WTC11 (cell line): Measurements from ENCODE around the gene GSTO2. TPM values are rescaled to one million over a fixed set of nuclear protein-coding genes. Genes with fewer than 3 reads are reported as not detected.

Experiments
- ATAC-seq: fragments of 200-7000 bp; cut with Tn5 transposase; 2 replicates; pipeline ENCODE4 v1.10.0; 2021; ENCODE audit warnings: mild to moderate bottlenecking, moderate library complexity
- CTCF ChIA-PET: fragments of 300-600 bp; sonication (Branson Sonifier 250); formaldehyde crosslinking; loops from one replicate; lab custom pipeline; 2021; ENCODE audit warnings: antibody characterized with exemption; lab: Charles Lee
- POLR2A ChIA-PET: fragments of 350-600 bp; sonication (Branson Sonifier 250); formaldehyde crosslinking; loops from one replicate; lab custom pipeline; 2021; ENCODE audit warnings: antibody characterized with exemption; lab: Charles Lee
- DNase-seq: peaks from one replicate; pipeline ENCODE4 v3.0.0; 2021; ENCODE audit warnings: low spot score
- H3K27ac Mint-ChIP-seq: 2 replicates; pipeline ENCODE4 v1.8.0; 2021; ENCODE audit warnings: mixed read lengths
- H3K27me3 Mint-ChIP-seq: 2 replicates; pipeline ENCODE4 v1.8.0; 2021; ENCODE audit warnings: low read depth, mild to moderate bottlenecking, moderate library complexity, mixed read lengths
- H3K36me3 Mint-ChIP-seq: 2 replicates; pipeline ENCODE4 v1.8.0; 2021; ENCODE audit warnings: mixed read lengths
- H3K4me1 Mint-ChIP-seq: 2 replicates; pipeline ENCODE4 v1.8.0; 2022; ENCODE audit warnings: mixed read lengths
- H3K4me3 Mint-ChIP-seq: 2 replicates; pipeline ENCODE4 v1.8.0; 2021; ENCODE audit warnings: mild to moderate bottlenecking, moderate library complexity, mixed read lengths
- H3K9me3 Mint-ChIP-seq: 2 replicates; pipeline ENCODE4 v1.8.0; 2021; ENCODE audit warnings: mixed read lengths
- ATF1 ChIP-seq: sonication (generic); formaldehyde crosslinking; IDR thresholded peaks from 2 replicates; pipeline ENCODE4 v1.8.1; 2023; ENCODE audit warnings: mild to moderate bottlenecking, moderate library complexity, missing genetic modification reagents
- CBFB ChIP-seq: sonication (generic); formaldehyde crosslinking; IDR thresholded peaks from 2 replicates; pipeline ENCODE4 v1.8.1; 2022; ENCODE audit warnings: mild to moderate bottlenecking, low read depth, missing genetic modification reagents
- ETV6 ChIP-seq: sonication (generic); formaldehyde crosslinking; IDR thresholded peaks from 2 replicates; pipeline ENCODE4 v1.8.1; 2022; ENCODE audit warnings: mild to moderate bottlenecking, missing genetic modification reagents
- HMGA2 ChIP-seq: fragments of 250-450 bp; sonication (Bioruptor Pico); IDR thresholded peaks from 2 replicates; pipeline ENCODE4 v1.4.0; 2021; ENCODE audit warnings: mild to moderate bottlenecking, moderate library complexity
- KAT7 ChIP-seq: sonication (generic); formaldehyde crosslinking; IDR thresholded peaks from 2 replicates; pipeline ENCODE4 v1.8.1; 2023; ENCODE audit warnings: missing genetic modification reagents, mild to moderate bottlenecking, borderline replicate concordance
- MYBL2 ChIP-seq: sonication (generic); formaldehyde crosslinking; IDR thresholded peaks from 2 replicates; pipeline ENCODE4 v1.8.1; 2023; ENCODE audit warnings: mild to moderate bottlenecking, moderate library complexity, missing genetic modification reagents
- NR3C1 ChIP-seq: sonication (generic); formaldehyde crosslinking; conservative IDR thresholded peaks from 2 replicates; pipeline ENCODE4 v1.8.1; 2023; ENCODE audit warnings: low read depth, mild to moderate bottlenecking, missing genetic modification reagents
- PRRX2 ChIP-seq: fragments of 250-450 bp; sonication (Bioruptor Pico); IDR thresholded peaks from 2 replicates; pipeline ENCODE4 v1.8.0; 2021; ENCODE audit warnings: mild to moderate bottlenecking
- ZNF263 ChIP-seq: sonication (generic); formaldehyde crosslinking; IDR thresholded peaks from 2 replicates; pipeline ENCODE4 v1.8.1; 2022; ENCODE audit warnings: low read depth, mild to moderate bottlenecking, moderate library complexity, missing genetic modification reagents
- ZNF396 ChIP-seq: fragments of 250-450 bp; sonication (Bioruptor Pico); IDR thresholded peaks from 2 replicates; pipeline ENCODE4 v1.8.0; 2021; ENCODE audit warnings: mild to moderate bottlenecking, moderate library complexity, borderline replicate concordance
- total RNA-seq: library from RNA; stranded (reverse); gene quantifications from 3 replicates; pipeline ENCODE4 v1.2.3, GENCODE V29; 2021
- TF ChIP-seq, protein P1 (sequence below): sonication (generic); formaldehyde crosslinking; IDR thresholded peaks from 2 replicates; pipeline ENCODE4 v1.8.1; 2022; ENCODE audit warnings: low read depth, mild to moderate bottlenecking, moderate library complexity, missing genetic modification reagents, borderline replicate concordance
- TF ChIP-seq, protein P2 (sequence below): sonication (generic); formaldehyde crosslinking; IDR thresholded peaks from 2 replicates; pipeline ENCODE4 v1.8.0; 2022; ENCODE audit warnings: mild to moderate bottlenecking, missing genetic modification reagents
- TF ChIP-seq, protein P3 (sequence below): fragments of 250-450 bp; sonication (Bioruptor Pico); IDR thresholded peaks from 2 replicates; pipeline ENCODE4 v1.9.0; 2021; ENCODE audit warnings: mild to moderate bottlenecking, borderline replicate concordance
- TF ChIP-seq, protein P4 (sequence below): fragments of 250-450 bp; sonication (Bioruptor Pico); IDR thresholded peaks from 2 replicates; pipeline ENCODE4 v1.9.0; 2021; ENCODE audit warnings: mild to moderate bottlenecking
- TF ChIP-seq, protein P5 (sequence below): sonication (generic); formaldehyde crosslinking; IDR thresholded peaks from 2 replicates; pipeline ENCODE4 v1.8.0; 2022; ENCODE audit warnings: mild to moderate bottlenecking, missing genetic modification reagents
- TF ChIP-seq, protein P6 (sequence below): sonication (generic); formaldehyde crosslinking; IDR thresholded peaks from 2 replicates; pipeline ENCODE4 v1.8.1; 2023; ENCODE audit warnings: mild to moderate bottlenecking, missing genetic modification reagents

GSTO2 gene
- total RNA-seq, 1 experiment from 2014 or later, result 10.7 TPM

DNA sequence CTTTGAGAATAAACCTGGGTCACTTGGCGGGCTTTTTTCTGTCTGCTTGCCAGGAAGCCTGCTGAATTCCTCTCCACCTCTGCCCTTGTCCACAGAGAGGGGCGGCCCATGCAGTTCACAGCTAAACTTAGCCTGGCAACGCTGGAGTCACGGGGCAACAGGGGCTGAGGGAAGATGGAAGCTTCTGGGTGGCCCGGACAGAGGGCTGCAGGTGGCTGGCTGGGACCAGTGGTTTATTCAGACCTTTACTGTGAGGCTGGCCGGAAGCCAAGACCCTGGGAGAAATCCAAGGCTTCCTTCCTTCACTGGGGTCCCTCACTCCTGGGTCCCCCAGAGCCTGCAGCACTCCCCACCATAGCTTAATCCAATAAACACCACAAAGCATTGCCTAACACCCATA is 52.2 kb downstream of the GSTO2 start:
- TF ChIP-seq, protein P1, sequence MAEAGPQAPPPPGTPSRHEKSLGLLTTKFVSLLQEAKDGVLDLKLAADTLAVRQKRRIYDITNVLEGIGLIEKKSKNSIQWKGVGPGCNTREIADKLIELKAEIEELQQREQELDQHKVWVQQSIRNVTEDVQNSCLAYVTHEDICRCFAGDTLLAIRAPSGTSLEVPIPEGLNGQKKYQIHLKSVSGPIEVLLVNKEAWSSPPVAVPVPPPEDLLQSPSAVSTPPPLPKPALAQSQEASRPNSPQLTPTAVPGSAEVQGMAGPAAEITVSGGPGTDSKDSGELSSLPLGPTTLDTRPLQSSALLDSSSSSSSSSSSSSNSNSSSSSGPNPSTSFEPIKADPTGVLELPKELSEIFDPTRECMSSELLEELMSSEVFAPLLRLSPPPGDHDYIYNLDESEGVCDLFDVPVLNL (CRISPR knock-in tag), result no peak
- TF ChIP-seq ZNF396 (CRISPR knock-in tag), result no peak
- TF ChIP-seq ETV6 (CRISPR knock-in tag), result no peak
- no peak for TF ChIP-seq ZNF263
- TF ChIP-seq, protein P2, sequence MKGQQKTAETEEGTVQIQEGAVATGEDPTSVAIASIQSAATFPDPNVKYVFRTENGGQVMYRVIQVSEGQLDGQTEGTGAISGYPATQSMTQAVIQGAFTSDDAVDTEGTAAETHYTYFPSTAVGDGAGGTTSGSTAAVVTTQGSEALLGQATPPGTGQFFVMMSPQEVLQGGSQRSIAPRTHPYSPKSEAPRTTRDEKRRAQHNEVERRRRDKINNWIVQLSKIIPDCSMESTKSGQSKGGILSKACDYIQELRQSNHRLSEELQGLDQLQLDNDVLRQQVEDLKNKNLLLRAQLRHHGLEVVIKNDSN, result no peak
- no peak for TF ChIP-seq CBFB (CRISPR knock-in tag)
- TF ChIP-seq ATF1 (CRISPR knock-in tag), result no peak
- TF ChIP-seq, protein P3, sequence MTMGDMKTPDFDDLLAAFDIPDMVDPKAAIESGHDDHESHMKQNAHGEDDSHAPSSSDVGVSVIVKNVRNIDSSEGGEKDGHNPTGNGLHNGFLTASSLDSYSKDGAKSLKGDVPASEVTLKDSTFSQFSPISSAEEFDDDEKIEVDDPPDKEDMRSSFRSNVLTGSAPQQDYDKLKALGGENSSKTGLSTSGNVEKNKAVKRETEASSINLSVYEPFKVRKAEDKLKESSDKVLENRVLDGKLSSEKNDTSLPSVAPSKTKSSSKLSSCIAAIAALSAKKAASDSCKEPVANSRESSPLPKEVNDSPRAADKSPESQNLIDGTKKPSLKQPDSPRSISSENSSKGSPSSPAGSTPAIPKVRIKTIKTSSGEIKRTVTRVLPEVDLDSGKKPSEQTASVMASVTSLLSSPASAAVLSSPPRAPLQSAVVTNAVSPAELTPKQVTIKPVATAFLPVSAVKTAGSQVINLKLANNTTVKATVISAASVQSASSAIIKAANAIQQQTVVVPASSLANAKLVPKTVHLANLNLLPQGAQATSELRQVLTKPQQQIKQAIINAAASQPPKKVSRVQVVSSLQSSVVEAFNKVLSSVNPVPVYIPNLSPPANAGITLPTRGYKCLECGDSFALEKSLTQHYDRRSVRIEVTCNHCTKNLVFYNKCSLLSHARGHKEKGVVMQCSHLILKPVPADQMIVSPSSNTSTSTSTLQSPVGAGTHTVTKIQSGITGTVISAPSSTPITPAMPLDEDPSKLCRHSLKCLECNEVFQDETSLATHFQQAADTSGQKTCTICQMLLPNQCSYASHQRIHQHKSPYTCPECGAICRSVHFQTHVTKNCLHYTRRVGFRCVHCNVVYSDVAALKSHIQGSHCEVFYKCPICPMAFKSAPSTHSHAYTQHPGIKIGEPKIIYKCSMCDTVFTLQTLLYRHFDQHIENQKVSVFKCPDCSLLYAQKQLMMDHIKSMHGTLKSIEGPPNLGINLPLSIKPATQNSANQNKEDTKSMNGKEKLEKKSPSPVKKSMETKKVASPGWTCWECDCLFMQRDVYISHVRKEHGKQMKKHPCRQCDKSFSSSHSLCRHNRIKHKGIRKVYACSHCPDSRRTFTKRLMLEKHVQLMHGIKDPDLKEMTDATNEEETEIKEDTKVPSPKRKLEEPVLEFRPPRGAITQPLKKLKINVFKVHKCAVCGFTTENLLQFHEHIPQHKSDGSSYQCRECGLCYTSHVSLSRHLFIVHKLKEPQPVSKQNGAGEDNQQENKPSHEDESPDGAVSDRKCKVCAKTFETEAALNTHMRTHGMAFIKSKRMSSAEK (CRISPR knock-in tag), result no peak
- TF ChIP-seq, protein P4, sequence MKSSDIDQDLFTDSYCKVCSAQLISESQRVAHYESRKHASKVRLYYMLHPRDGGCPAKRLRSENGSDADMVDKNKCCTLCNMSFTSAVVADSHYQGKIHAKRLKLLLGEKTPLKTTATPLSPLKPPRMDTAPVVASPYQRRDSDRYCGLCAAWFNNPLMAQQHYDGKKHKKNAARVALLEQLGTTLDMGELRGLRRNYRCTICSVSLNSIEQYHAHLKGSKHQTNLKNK (CRISPR knock-in tag), result no peak
- TF ChIP-seq KAT7, result no peak
- TF ChIP-seq, protein P5, sequence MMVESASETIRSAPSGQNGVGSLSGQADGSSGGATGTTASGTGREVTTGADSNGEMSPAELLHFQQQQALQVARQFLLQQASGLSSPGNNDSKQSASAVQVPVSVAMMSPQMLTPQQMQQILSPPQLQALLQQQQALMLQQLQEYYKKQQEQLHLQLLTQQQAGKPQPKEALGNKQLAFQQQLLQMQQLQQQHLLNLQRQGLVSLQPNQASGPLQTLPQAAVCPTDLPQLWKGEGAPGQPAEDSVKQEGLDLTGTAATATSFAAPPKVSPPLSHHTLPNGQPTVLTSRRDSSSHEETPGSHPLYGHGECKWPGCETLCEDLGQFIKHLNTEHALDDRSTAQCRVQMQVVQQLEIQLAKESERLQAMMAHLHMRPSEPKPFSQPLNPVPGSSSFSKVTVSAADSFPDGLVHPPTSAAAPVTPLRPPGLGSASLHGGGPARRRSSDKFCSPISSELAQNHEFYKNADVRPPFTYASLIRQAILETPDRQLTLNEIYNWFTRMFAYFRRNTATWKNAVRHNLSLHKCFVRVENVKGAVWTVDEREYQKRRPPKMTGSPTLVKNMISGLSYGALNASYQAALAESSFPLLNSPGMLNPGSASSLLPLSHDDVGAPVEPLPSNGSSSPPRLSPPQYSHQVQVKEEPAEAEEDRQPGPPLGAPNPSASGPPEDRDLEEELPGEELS (CRISPR knock-in tag), result no peak
- no peak for TF ChIP-seq HMGA2 (CRISPR knock-in tag)
- TF ChIP-seq NR3C1 (CRISPR knock-in tag), result no peak
- H3K36me3 Mint-ChIP-seq, result peaks cover 5% of the 10 kb centered on the region; the same call in 1 of the 2 replicates
- ATAC-seq, result no peak
- CTCF ChIA-PET, result interaction anchor here (0.8 to 5.2 kb wide), 8 partner anchors 10 to 47 kb away, joined by 3 to 33 read pairs (median 6); partner anchors contain the start of gene CFAP58
- H3K27ac Mint-ChIP-seq, result 0 out of 2 replicates have a peak overlapping the region, but pooled peaks have one; percentile 55
- H3K27me3 Mint-ChIP-seq, result no peaks in the 10 kb centered on the region
- H3K4me3 Mint-ChIP-seq, result no peak overlapping the region
- no peaks in the 10 kb centered on the region for H3K9me3 Mint-ChIP-seq
- POLR2A ChIA-PET, result interaction anchor here (1.1 kb wide), 1 partner anchor 9 kb away, joined by 3 read pairs; no protein-coding TSS in a partner anchor
- peaks cover 93% of the 10 kb centered on the region for H3K4me1 Mint-ChIP-seq
- no peak for DNase-seq

DNA sequence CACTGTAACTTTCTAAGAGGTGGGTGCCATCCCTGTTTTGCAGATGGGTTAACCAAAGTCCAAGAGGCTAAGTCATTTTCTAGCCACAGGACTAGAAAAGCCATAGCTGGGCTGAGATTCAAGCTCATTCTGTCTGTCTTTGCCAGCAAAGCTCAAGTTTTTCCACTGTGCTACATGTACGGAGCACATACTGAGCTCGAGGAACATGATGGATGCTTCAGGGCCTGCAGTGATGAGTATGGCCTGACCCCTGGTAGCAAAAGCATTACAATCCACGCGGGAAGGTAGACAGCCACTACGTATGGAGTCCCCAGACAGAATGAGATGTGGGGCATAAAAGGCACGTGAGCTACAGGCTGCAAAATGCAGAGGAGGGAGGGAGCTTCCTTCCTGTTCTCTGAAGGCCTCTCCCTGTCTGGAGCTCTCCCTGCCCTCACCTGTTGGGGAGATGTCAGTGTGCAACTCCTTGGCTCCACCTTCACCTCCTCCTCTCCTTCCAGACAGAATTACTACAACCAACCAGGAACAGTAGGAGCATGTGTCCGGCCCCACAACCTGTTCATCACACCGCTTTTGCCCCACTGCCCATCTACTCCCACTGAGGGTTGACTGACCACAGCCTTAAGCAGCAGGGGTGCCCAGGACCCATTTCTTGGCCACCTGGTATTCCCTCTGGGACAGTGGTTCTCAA is 52.9 kb downstream of the GSTO2 start:
- Mint-ChIP-seq H3K36me3 (peaks cover 5% of the 10 kb centered on the region; the same call in 1 of the 2 replicates), H3K4me1 (peaks cover 94% of the 10 kb centered on the region), H3K27ac (peak overlapping the region; percentile 55; the same call in 1 of the 2 replicates), H3K9me3 (no peaks in the 10 kb centered on the region), H3K27me3 (no peaks in the 10 kb centered on the region), H3K4me3 (no peak overlapping the region)
- ChIA-PET CTCF (interaction anchor here (0.8 to 5.2 kb wide), 8 partner anchors 10 to 47 kb away, joined by 3 to 33 read pairs (median 6); partner anchors contain the start of gene CFAP58), POLR2A (no interaction called here)
- ATAC-seq (0 out of 2 replicates have a peak, but pooled peaks have one; percentile 3), DNase-seq (no peak)
- no peak for TF ChIP-seq PRRX2 (CRISPR knock-in tag)
- TF ChIP-seq, protein P6, sequence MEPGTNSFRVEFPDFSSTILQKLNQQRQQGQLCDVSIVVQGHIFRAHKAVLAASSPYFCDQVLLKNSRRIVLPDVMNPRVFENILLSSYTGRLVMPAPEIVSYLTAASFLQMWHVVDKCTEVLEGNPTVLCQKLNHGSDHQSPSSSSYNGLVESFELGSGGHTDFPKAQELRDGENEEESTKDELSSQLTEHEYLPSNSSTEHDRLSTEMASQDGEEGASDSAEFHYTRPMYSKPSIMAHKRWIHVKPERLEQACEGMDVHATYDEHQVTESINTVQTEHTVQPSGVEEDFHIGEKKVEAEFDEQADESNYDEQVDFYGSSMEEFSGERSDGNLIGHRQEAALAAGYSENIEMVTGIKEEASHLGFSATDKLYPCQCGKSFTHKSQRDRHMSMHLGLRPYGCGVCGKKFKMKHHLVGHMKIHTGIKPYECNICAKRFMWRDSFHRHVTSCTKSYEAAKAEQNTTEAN (CRISPR knock-in tag), result no peak
- no peak for TF ChIP-seq MYBL2 (CRISPR knock-in tag)
- TF ChIP-seq, protein P3 (CRISPR knock-in tag), result no peak
- TF ChIP-seq, protein P2, result no peak
